RPMI7951 (cell line): ENCODE measurements around the gene FUNDC2. TPM values are rescaled to one million over a fixed set of nuclear protein-coding genes. Genes with fewer than 3 reads are reported as not detected.

Experiments used
- DNase-seq: peaks from one replicate; pipeline ENCODE4 v3.0.0-alpha.2; 2012; ENCODE audit warnings: low read depth
- total RNA-seq: library from RNA; depleted of rRNA; stranded (reverse); fragments of >200 nt; shearing (Covaris generic); gene quantifications from 2 replicates; pipeline ENCODE4 v1.2.3, GENCODE V29; 2014; rRNA removed

Gene FUNDC2
- total RNA-seq, 1 experiment from 2014 or later = 71.6 TPM

DNA sequence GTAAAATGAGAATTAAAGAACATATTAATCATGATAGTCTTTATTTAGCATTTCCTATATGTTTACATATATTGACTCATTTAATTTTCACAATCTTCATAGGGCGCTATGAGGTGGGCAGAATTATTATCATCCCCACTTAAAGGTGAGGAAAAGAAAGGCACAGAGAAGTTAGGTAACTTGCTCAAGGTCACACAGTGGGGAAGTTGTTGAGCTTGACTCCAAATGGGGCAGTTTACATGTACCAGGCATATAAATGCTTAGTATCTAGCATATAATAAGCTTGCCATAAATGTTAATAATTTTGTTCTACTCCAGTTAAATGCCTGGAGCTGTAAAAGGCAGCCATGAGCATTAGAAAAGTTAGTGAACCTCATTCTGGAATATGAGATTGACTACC is 42.8 kb downstream of the FUNDC2 start:
- no peak for DNase-seq

DNA sequence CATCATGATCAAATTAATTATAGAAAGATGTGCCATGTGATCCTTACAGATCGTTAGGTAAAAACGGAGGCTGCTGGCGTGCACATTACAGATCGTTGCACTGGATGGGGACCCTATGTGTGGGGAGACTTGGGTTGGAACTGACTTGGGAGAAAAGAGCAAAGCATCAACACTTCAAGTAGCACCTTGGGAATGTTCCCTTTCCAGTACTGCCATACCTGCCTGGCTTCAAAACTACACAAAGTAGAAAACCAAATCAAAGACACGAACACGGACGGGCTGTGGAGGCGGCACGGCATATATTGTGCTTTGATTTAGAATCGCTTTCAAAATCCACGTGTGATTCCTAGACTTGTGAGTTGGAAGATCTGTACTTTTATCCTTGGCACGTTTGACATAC is 43.4 kb downstream of the FUNDC2 start:
- DNase-seq = no peak

DNA sequence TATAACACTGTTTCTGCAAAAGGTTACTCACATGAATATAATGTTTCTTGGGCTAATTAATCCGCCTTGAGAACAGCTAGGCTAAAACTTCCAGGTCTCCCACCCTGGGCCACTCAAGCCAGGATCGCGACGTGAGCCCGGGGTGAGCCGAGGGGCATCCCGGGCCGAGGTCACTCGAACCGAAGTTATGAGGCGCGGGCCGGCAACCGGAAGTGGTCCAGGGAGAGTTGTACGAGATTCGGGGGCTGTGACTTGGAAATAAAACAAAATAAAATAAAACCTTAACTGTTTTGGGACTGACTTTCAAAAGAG is 44.0 kb downstream of the FUNDC2 start:
- DNase-seq = no peak

DNA sequence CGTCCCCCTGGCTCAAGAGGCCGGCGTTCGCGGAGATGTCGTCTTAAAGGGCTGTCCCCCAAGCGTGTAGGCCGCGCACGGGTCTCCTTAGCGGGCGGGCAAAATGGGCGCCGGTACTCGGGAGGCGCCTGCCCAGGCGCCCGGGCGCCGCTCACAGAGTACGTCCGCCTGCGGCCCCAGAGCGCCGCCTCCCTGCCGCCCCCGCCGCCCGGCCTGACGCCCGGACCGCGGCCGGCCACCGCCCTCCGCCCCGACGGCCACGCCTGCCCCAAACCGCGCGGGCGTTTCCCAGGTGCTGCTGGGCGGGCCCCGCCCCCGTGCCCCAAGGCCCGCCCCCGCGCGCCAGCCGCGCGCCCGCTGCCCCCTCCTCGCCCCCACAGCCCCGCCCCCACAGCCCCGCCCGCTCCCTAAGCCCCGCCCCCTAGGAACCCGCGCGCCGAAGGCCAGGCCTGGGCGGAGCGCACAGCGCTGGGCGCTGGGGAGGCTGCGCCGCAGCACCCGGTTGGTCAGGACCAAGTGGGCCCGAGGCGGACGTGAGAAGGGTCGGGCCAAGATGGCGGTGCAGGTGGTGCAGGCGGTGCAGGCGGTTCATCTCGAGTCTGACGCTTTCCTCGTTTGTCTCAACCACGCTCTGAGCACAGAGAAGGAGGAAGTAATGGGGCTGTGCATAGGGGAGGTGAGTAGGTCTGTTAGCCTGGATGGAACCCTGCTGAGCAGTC is 44.5 kb downstream of the FUNDC2 start, which contains the start of the genes BRCC3, CMC4 and MTCP1:
Gene BRCC3 (plus strand): TSS at position 534 of the 719 bp plus-strand sequence. CDS start 20 bp downstream, at position 554.
Gene CMC4 (minus strand): TSS at position 162 of the 719 bp plus-strand sequence. CDS start 7,113 bp downstream, outside the sequence.
Gene MTCP1 (minus strand): TSS at position 162 of the 719 bp plus-strand sequence. CDS start 5,126 bp downstream, outside the sequence.
- DNase-seq = peak; percentile 74

GRCh38 chrX:155071694-155072280 is 45.1 kb downstream of the FUNDC2 start:
- DNase-seq = no peak

- peak; percentile 12 for DNase-seq
Observed at GRCh38 chrX:155086202-155086840, 59.7 kb downstream of the FUNDC2 start.

DNA sequence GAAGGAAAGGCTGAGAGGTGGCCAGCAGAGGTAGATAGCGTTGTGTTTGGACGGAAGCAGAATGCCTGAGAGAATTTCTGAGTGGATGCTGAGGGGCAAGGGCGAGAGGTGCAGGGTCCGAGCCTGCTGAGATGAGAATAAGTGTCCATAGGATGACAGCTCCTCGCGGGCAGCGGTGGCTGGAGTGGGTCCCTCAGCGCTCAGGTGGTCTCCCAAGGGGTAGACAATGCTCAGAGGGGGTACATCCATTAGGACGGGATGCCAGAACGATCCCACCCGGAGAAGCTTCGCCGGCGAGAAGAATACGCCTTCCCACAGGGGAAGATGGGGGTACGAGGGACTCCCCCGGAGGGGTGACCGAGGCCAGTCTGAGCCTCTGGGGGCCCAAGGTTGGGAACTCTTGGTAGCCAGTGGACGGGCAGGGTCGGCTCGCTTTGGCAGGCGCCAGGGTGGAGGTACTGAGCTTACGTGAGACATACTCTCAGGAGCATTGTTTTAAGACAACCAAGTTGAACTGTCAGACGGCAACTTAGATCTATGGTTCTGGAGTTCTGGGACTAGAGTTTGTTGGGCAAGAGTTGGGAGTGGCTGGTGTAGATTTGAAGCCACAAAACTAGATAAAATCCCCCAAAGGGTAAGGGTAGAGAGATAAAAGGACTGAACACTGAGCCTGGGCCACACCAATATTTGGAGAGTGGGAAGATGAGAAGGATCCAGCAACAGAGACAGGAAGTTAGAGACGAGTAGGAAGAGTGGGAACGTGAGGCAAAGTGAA is 60.5 kb downstream of the FUNDC2 start:
- DNase-seq = no peak

DNA sequence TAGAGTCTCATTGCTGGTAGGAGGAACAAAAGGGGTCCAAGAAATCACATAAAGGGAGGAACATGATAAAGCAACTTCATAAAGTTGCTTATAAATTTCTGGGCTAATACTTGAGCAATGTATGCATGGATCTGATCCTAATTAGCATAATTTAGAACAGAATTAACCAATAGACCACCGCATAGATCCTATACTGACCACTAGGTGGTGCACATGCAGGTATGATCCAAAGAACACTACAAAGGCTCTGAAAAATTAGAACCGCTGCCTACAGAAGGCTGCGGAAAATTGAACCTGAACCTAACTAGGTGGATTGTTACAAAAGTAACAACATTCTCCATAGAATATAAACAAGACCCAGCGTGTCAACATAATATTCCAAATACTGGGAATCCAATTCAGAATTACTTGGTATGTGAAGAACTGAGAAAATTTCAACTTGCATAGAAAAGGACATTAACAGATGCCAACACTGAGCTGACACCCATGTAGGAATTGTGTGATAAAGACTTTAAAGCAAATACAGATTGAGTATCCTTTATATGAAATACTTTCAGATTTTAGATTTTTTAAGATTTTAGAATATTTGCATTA is 67.9 kb downstream of the FUNDC2 start:
- DNase-seq = peak; percentile 18

- no peak for DNase-seq
Observed at GRCh38 chrX:155105919-155106318, 79.3 kb downstream of the FUNDC2 start.

DNA sequence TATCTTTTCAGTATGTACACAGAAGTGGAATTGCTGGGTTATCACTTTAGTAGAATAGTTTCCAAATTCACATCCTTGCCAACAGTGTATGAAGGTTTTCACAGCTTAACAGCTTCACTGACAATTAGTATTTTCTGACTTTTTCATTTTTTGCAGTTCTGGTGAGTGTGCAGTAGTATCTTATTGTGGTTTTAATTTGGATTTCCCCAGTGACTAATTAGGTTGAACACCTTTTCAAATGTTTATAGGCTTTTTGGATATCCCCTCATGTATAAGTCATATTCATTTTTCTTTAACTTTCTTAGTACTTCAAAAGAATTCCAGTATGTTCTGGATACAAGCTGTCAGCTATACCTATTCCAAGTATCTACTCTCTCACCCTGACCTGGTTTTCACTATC is 81.8 kb downstream of the FUNDC2 start:
- no peak for DNase-seq

Other genes with a start within 250 kb of the FUNDC2 start
- gene MPP1, start 221.4 kb upstream of the FUNDC2 start, total RNA-seq = 13.8 and 14.3 TPM in 2 replicates
- gene SMIM9, start 192.2 kb upstream of the FUNDC2 start, total RNA-seq = not detected in 2 replicates
- gene F8A1, start 140.5 kb upstream of the FUNDC2 start, total RNA-seq = 8.9 and 9.5 TPM in 2 replicates
- gene F8, start 4.1 kb upstream of the FUNDC2 start, total RNA-seq = 0.98 and 1.9 TPM in 2 replicates
- 22.7 and 23.6 TPM in 2 replicates for gene CMC4, start 44.3 kb downstream of the FUNDC2 start, total RNA-seq
- 2.3 TPM in 2 replicates for gene MTCP1, start 44.3 kb downstream of the FUNDC2 start, total RNA-seq
- 9.3 and 12.9 TPM in 2 replicates for gene BRCC3, start 44.7 kb downstream of the FUNDC2 start, total RNA-seq
- 106 and 112 TPM in 2 replicates for gene VBP1, start 189.6 kb downstream of the FUNDC2 start, total RNA-seq
- gene RAB39B, start 237.6 kb downstream of the FUNDC2 start, total RNA-seq = 0.10 and 0.48 TPM in 2 replicates